SK-N-SH (cell line): ENCODE results near the gene DTX3L.

Source experiments
- GABPA ChIP-seq: IDR thresholded peaks from 2 replicates; pipeline ENCODE4 v1.4.0; 2012; ENCODE audit warnings: low read depth, mild to moderate bottlenecking
- POLR2AphosphoS5 ChIP-seq: IDR thresholded peaks from 2 replicates; pipeline ENCODE4 v1.6.1; 2012; ENCODE audit warnings: low read depth, low read length
- SIN3A ChIP-seq: IDR thresholded peaks from 2 replicates; pipeline ENCODE4 v1.6.1; 2012; ENCODE audit warnings: low read depth, mild to moderate bottlenecking, low read length, moderate library complexity, borderline replicate concordance
- SMC3 ChIP-seq: IDR thresholded peaks from 2 replicates; pipeline ENCODE4 v1.6.1; 2012; ENCODE audit warnings: low read depth, low read length, improper control_type of control experiment
- TF ChIP-seq, protein P1 (sequence below): IDR thresholded peaks from 2 replicates; pipeline ENCODE4 v1.4.0; 2012; ENCODE audit warnings: low read depth, borderline replicate concordance
- TF ChIP-seq, protein P2 (sequence below): fragments of 200-600 bp; sonication (generic); IDR thresholded peaks from 2 replicates; pipeline ENCODE4 v1.6.1; 2017; ENCODE audit warnings: antibody characterized with exemption, mild to moderate bottlenecking, moderate library complexity

DNA sequence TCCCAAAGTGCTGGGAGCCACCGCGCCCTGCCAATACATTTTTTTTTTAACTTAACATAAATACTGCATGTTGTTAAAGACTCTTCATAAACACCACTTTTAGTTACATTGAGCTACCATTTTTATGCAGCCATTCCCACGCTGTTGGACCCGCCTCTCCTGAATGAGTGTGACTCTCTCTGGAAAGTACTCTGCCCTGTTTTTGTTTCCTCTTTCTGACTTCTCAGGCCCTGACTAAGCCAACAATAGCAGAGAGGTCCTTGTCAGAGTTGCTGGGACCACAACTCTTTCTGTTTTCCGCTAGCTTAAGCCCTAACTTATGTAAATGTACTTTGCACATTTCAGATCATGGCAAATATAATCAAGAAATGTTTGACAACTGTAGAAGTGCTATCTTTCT, 48.6 kb downstream of the DTX3L start:
- TF ChIP-seq GABPA (no peak), SMC3 (no peak), SIN3A (no peak), POLR2AphosphoS5 (no peak)
- TF ChIP-seq, protein P1, sequence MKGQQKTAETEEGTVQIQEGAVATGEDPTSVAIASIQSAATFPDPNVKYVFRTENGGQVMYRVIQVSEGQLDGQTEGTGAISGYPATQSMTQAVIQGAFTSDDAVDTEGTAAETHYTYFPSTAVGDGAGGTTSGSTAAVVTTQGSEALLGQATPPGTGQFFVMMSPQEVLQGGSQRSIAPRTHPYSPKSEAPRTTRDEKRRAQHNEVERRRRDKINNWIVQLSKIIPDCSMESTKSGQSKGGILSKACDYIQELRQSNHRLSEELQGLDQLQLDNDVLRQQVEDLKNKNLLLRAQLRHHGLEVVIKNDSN = no peak
- TF ChIP-seq, protein P2, sequence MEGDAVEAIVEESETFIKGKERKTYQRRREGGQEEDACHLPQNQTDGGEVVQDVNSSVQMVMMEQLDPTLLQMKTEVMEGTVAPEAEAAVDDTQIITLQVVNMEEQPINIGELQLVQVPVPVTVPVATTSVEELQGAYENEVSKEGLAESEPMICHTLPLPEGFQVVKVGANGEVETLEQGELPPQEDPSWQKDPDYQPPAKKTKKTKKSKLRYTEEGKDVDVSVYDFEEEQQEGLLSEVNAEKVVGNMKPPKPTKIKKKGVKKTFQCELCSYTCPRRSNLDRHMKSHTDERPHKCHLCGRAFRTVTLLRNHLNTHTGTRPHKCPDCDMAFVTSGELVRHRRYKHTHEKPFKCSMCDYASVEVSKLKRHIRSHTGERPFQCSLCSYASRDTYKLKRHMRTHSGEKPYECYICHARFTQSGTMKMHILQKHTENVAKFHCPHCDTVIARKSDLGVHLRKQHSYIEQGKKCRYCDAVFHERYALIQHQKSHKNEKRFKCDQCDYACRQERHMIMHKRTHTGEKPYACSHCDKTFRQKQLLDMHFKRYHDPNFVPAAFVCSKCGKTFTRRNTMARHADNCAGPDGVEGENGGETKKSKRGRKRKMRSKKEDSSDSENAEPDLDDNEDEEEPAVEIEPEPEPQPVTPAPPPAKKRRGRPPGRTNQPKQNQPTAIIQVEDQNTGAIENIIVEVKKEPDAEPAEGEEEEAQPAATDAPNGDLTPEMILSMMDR = no peak
